NB4 (cell line): ENCODE measurements around the gene EPHA6.

ENCODE experiments used
- CTCF ChIP-seq: IDR thresholded peaks from one replicate; pipeline ENCODE4 v1.5.1; 2012; ENCODE audit warnings: low read depth, low read length
- POLR2A ChIP-seq: IDR thresholded peaks from 2 replicates; pipeline ENCODE4 v1.6.1; 2011; ENCODE audit warnings: mild to moderate bottlenecking; ENCODE audit not compliant: insufficient read length; ENCODE audit errors: extremely low read depth
- TF ChIP-seq, protein P1 (sequence below): IDR thresholded peaks from 2 replicates; pipeline ENCODE4 v1.6.1; 2011; ENCODE audit warnings: low read depth, low read length

GRCh38 chr3:97721446-97721845 lies 907.1 kb downstream of the EPHA6 start:
- TF ChIP-seq CTCF = no peak
- TF ChIP-seq POLR2A = no peak
- TF ChIP-seq, protein P1, sequence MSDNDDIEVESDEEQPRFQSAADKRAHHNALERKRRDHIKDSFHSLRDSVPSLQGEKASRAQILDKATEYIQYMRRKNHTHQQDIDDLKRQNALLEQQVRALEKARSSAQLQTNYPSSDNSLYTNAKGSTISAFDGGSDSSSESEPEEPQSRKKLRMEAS = no peak
